ENCODE results near the gene ATG9B. TPM values are rescaled to one million over a fixed set of nuclear protein-coding genes. Genes with fewer than 3 reads are reported as not detected.
A peak's percentile ranks its signal among the peaks of the same experiment; 100 is the strongest.

Gene ATG9B
- total and polyA plus RNA-seq, 2 of the 13 experiments (the other 11 are each of a cell fraction or from before 2014, with no cell fraction given), result 0.24 TPM; not detected in 1

GRCh38 chr7:150992833-150993302 lies 31.4 kb downstream of the ATG9B start (continued):
- 0 out of 2 replicates have a peak, but pooled peaks have one; percentile 28 for TF ChIP-seq PRDM10 (CRISPR knock-in tag; IDR thresholded peaks at IDR 0.05; ENCODE audit: low read depth)
- TF ChIP-seq KAT8 (CRISPR knock-in tag; IDR thresholded peaks at IDR 0.05), result no peak
- TF ChIP-seq ELF1 (CRISPR knock-in tag; IDR thresholded peaks at IDR 0.05), result 0 out of 2 replicates have a peak, but pooled peaks have one; percentile 24
- TF ChIP-seq ZNF143 (CRISPR knock-in tag; IDR thresholded peaks at IDR 0.05), result peak; percentile 94

GRCh38 chr7:150992051-150992640 lies 32.1 kb downstream of the ATG9B start:
- peak; percentile 44 for TF ChIP-seq FOSL2 (CRISPR knock-in tag; IDR thresholded peaks at IDR 0.05)
- no peak for TF ChIP-seq RFX3 (CRISPR knock-in tag; IDR thresholded peaks at IDR 0.05)
- no peak for TF ChIP-seq MTERF4 (CRISPR knock-in tag; IDR thresholded peaks at IDR 0.05)
- TF ChIP-seq ZSCAN29 (CRISPR knock-in tag; conservative IDR thresholded peaks at IDR 0.05), result no peak
- Histone ChIP-seq H2AFZ (ENCODE audit: low read length) (no peak overlapping the region), H3K9me3 (ENCODE audit: low read length) (no peaks in the 10 kb centered on the region), H3K4me1 (ENCODE audit: insufficient read depth, low read length) (peaks cover 11% of the 10 kb centered on the region; the same call in 1 of the 2 replicates), H3K79me2 (ENCODE audit: insufficient read depth, low read length) (no peaks in the 10 kb centered on the region), H3K9ac (ENCODE audit: insufficient read depth, low read depth, low read length) (no peak overlapping the region), H3K4me2 (ENCODE audit: low read depth, low read length) (no peak overlapping the region), H3K4me3 (replicated peaks in 1 of 3; ENCODE audit: insufficient read depth in 1 of 3, low read depth in 2 of 3, low read length in 3 of 3) (no peak overlapping the region), H3K36me3 (replicated peaks in 1 of 2; ENCODE audit: control insufficient read depth in 1 of 2, insufficient read depth in 2 of 2, low read length in 2 of 2) (no peaks in the 10 kb centered on the region), H4K20me1 (ENCODE audit: insufficient read depth, low read length) (no peaks in the 10 kb centered on the region), H3K27ac (ENCODE audit: extremely low read length, insufficient read depth, low read length) (no peak overlapping the region), H3K27me3 (ENCODE audit: control insufficient read depth in 1 of 2, insufficient read depth in 2 of 2, low read length in 2 of 2) (peaks cover 4 to 48% of the 10 kb centered on the region in 2 experiments)
- intact Hi-C loops (cut with micrococcal nuclease; ENCODE audit: unreplicated experiment), result no loop called here
- FAIRE-seq (no peak), DNase-seq (ENCODE audit: low spot score) (no peak), ATAC-seq (no peak)
- 17% methylated on average over 4 of the region's 6 CpGs for WGBS (ENCODE audit: low lambda C conversion rate)
- no TSS peak for BruUV-seq (replicated peaks)
- ChIA-PET CTCF (ENCODE audit: low intra/inter-chr PET ratio, low total read pairs) (no interaction called here), POLR2A (no interaction called here)
- in situ Hi-C loops (cut with HindIII; ENCODE audit: extremely low pct_ligation_motif_present, low pct_unique_long_range_greater_than_20kb), result no loop called here
